H7 (cell line): Measurements from ENCODE around the gene CYB561D1. TPM values are rescaled to one million over a fixed set of nuclear protein-coding genes. Genes with fewer than 3 reads are reported as not detected.
A peak's percentile ranks its signal among the peaks of the same experiment; 100 is the strongest.

ENCODE experiments used
- DNase-seq: peaks from one replicate; pipeline ENCODE4 v3.0.0; 2012
- H3K27me3 ChIP-seq: 2 replicates; pipeline ENCODE4 v1.6.0; 2011; ENCODE audit warnings: mild to moderate bottlenecking, low read length; ENCODE audit not compliant: control insufficient read depth, insufficient read depth
- H3K36me3 ChIP-seq: replicated peaks from 2 replicates; pipeline ENCODE4 v1.5.1; 2011; ENCODE audit warnings: low read length; ENCODE audit not compliant: control insufficient read depth, insufficient read depth
- H3K4me3 ChIP-seq: 2 replicates; pipeline ENCODE4 v1.5.1; 2011; ENCODE audit warnings: low read depth, mild to moderate bottlenecking, control low read depth, low read length, moderate library complexity; ENCODE audit not compliant: insufficient read depth
- total RNA-seq: library from RNA; depleted of rRNA; stranded (reverse); fragments of >200 nt; shearing (Covaris generic); gene quantifications from 2 replicates; pipeline ENCODE4 v1.2.3, GENCODE V29; 2014

Gene CYB561D1
- total RNA-seq, 1 experiment from 2014 or later = 3.1 TPM

- no peak for DNase-seq
- no peaks in the 10 kb centered on the region; the same call in 1 of the 2 replicates for H3K27me3 ChIP-seq
- no peaks in the 10 kb centered on the region for H3K36me3 ChIP-seq
- no peak overlapping the region for H3K4me3 ChIP-seq
Observed at GRCh38 chr1:109523706-109524105, 29.8 kb downstream of the CYB561D1 start.

- H3K36me3 ChIP-seq = no peaks in the 10 kb centered on the region
- H3K4me3 ChIP-seq = no peak overlapping the region
- no peak for DNase-seq
- H3K27me3 ChIP-seq = peaks cover 2% of the 10 kb centered on the region; the same call in 1 of the 2 replicates
Observed at GRCh38 chr1:109527098-109527811, 33.4 kb downstream of the CYB561D1 start.

- DNase-seq = no peak
Observed at GRCh38 chr1:109527846-109528695, 34.2 kb downstream of the CYB561D1 start.

GRCh38 chr1:109528712-109529111, 34.8 kb downstream of the CYB561D1 start:
- no peaks in the 10 kb centered on the region for H3K36me3 ChIP-seq
- no peak for DNase-seq
- H3K4me3 ChIP-seq = no peak overlapping the region
- peaks cover 2% of the 10 kb centered on the region; the same call in 1 of the 2 replicates for H3K27me3 ChIP-seq

More at GRCh38 chr1:109527846-109528695, 34.2 kb downstream of the CYB561D1 start:
- Histone ChIP-seq H3K4me3 (no peak overlapping the region), H3K36me3 (no peaks in the 10 kb centered on the region), H3K27me3 (peaks cover 2% of the 10 kb centered on the region; the same call in 1 of the 2 replicates)

GRCh38 chr1:109529881-109530456, 36.1 kb downstream of the CYB561D1 start:
- DNase-seq = no peak
- no peak overlapping the region for H3K4me3 ChIP-seq
- H3K36me3 ChIP-seq = no peaks in the 10 kb centered on the region
- H3K27me3 ChIP-seq = peaks cover 2% of the 10 kb centered on the region; the same call in 1 of the 2 replicates

GRCh38 chr1:109530457-109531087, 36.7 kb downstream of the CYB561D1 start:
- no peak overlapping the region for H3K4me3 ChIP-seq

GRCh38 chr1:109531380-109531779, 37.5 kb downstream of the CYB561D1 start:
- H3K27me3 ChIP-seq = peaks cover 2% of the 10 kb centered on the region; the same call in 1 of the 2 replicates
- DNase-seq = no peak
- H3K4me3 ChIP-seq = no peak overlapping the region
- H3K36me3 ChIP-seq = no peaks in the 10 kb centered on the region

More at GRCh38 chr1:109530457-109531087, 36.7 kb downstream of the CYB561D1 start:
- H3K27me3 ChIP-seq = peaks cover 2% of the 10 kb centered on the region; the same call in 1 of the 2 replicates
- no peaks in the 10 kb centered on the region for H3K36me3 ChIP-seq
- no peak for DNase-seq

- DNase-seq = no peak
- Histone ChIP-seq H3K36me3 (no peaks in the 10 kb centered on the region), H3K27me3 (peaks cover 2% of the 10 kb centered on the region; the same call in 1 of the 2 replicates), H3K4me3 (no peak overlapping the region)
Observed at GRCh38 chr1:109531826-109532364, 38.0 kb downstream of the CYB561D1 start.

GRCh38 chr1:109532365-109533136, 38.7 kb downstream of the CYB561D1 start:
- no peak overlapping the region for H3K4me3 ChIP-seq
- no peaks in the 10 kb centered on the region for H3K36me3 ChIP-seq
- peaks cover 2% of the 10 kb centered on the region; the same call in 1 of the 2 replicates for H3K27me3 ChIP-seq
- peak; percentile 92 for DNase-seq

- peaks cover 2% of the 10 kb centered on the region; the same call in 1 of the 2 replicates for H3K27me3 ChIP-seq
- H3K36me3 ChIP-seq = no peaks in the 10 kb centered on the region
- DNase-seq = no peak
- no peak overlapping the region for H3K4me3 ChIP-seq
Observed at GRCh38 chr1:109534307-109534858, 40.5 kb downstream of the CYB561D1 start.

- Histone ChIP-seq H3K27me3 (peaks cover 2% of the 10 kb centered on the region; the same call in 1 of the 2 replicates), H3K36me3 (no peaks in the 10 kb centered on the region), H3K4me3 (no peak overlapping the region)
- no peak for DNase-seq
Observed at GRCh38 chr1:109535481-109535880, 41.6 kb downstream of the CYB561D1 start.

GRCh38 chr1:109535971-109536491, 42.1 kb downstream of the CYB561D1 start:
- peak; percentile 47 for DNase-seq
- H3K36me3 ChIP-seq = no peaks in the 10 kb centered on the region
- H3K4me3 ChIP-seq = no peak overlapping the region
- H3K27me3 ChIP-seq = peaks cover 2% of the 10 kb centered on the region; the same call in 1 of the 2 replicates
